ENCODE data around the gene SPSB1. TPM values are rescaled to one million over a fixed set of nuclear protein-coding genes. Genes with fewer than 3 reads are reported as not detected.

SPSB1 gene
- total RNA-seq, 6 experiments from 2014 or later: 5.9 to 10.4 (median 8.6) TPM

GRCh38 chr1:9281908-9282695 lies 10.6 kb upstream of the SPSB1 start:
- Mint-ChIP-seq H3K4me1 (ENCODE audit: low read depth) (peaks cover 47% of the 10 kb centered on the region), H3K27me3 (ENCODE audit: insufficient read depth) (peaks cover 6% of the 10 kb centered on the region), H3K9me3 (peaks cover 3% of the 10 kb centered on the region; the same call in 1 of the 2 replicates), H3K4me3 (no peak overlapping the region), H3K36me3 (ENCODE audit: low read depth) (no peaks in the 10 kb centered on the region; the same call in 1 of the 2 replicates), H3K27ac (no peak overlapping the region; the same call in 1 of the 2 replicates)
- DNase-seq: no peak
- TF ChIP-seq CTCF (IDR thresholded peaks at IDR 0.05): no peak

GRCh38 chr1:9282696-9282955 lies 10.1 kb upstream of the SPSB1 start:
- no peak overlapping the region for H3K4me3 Mint-ChIP-seq
- no peak overlapping the region for H3K27ac Mint-ChIP-seq
- H3K4me1 Mint-ChIP-seq (ENCODE audit: low read depth): peaks cover 47% of the 10 kb centered on the region
- peaks cover 6% of the 10 kb centered on the region for H3K27me3 Mint-ChIP-seq (ENCODE audit: insufficient read depth)
- no peak for DNase-seq
- peaks cover 3% of the 10 kb centered on the region; the same call in 1 of the 2 replicates for H3K9me3 Mint-ChIP-seq
- H3K36me3 Mint-ChIP-seq (ENCODE audit: low read depth): no peaks in the 10 kb centered on the region; the same call in 1 of the 2 replicates
- no peak for TF ChIP-seq CTCF (IDR thresholded peaks at IDR 0.05)

- Mint-ChIP-seq H3K9me3 (peaks cover 13% of the 10 kb centered on the region), H3K36me3 (ENCODE audit: low read depth) (no peaks in the 10 kb centered on the region; the same call in 1 of the 2 replicates), H3K4me3 (no peak overlapping the region), H3K4me1 (ENCODE audit: low read depth) (peaks cover 43% of the 10 kb centered on the region), H3K27me3 (ENCODE audit: insufficient read depth) (peaks cover 6% of the 10 kb centered on the region), H3K27ac (no peak overlapping the region)
- no peak for DNase-seq
- no peak for TF ChIP-seq CTCF (IDR thresholded peaks at IDR 0.05)
These were observed 8.6 kb upstream of the SPSB1 start for GRCh38 chr1:9284061-9284460.

- DNase-seq: no peak
- H3K4me3 Mint-ChIP-seq: no peak overlapping the region
- peaks cover 4% of the 10 kb centered on the region for H3K27me3 Mint-ChIP-seq (ENCODE audit: insufficient read depth)
- TF ChIP-seq CTCF (IDR thresholded peaks at IDR 0.05): no peak
- H3K9me3 Mint-ChIP-seq: peaks cover 14% of the 10 kb centered on the region
- no peak overlapping the region for H3K27ac Mint-ChIP-seq
- peaks cover 37% of the 10 kb centered on the region for H3K4me1 Mint-ChIP-seq (ENCODE audit: low read depth)
- no peaks in the 10 kb centered on the region; the same call in 1 of the 2 replicates for H3K36me3 Mint-ChIP-seq (ENCODE audit: low read depth)
These were observed 6.1 kb upstream of the SPSB1 start for GRCh38 chr1:9286556-9286955.

- peaks cover 4% of the 10 kb centered on the region for H3K27me3 Mint-ChIP-seq (ENCODE audit: insufficient read depth)
- H3K36me3 Mint-ChIP-seq (ENCODE audit: low read depth): no peaks in the 10 kb centered on the region; the same call in 1 of the 2 replicates
- H3K4me3 Mint-ChIP-seq: no peak overlapping the region
- peak; percentile 100 for TF ChIP-seq CTCF (IDR thresholded peaks at IDR 0.05)
- peaks cover 25% of the 10 kb centered on the region for H3K4me1 Mint-ChIP-seq (ENCODE audit: low read depth)
- peak; percentile 68 for DNase-seq
- peaks cover 14% of the 10 kb centered on the region for H3K9me3 Mint-ChIP-seq
- H3K27ac Mint-ChIP-seq: no peak overlapping the region
These were observed 3.6 kb upstream of the SPSB1 start for GRCh38 chr1:9289090-9289534.

Measured in HFFc6 (cell line).